Fibroblast of upper back skin (primary cell): ENCODE measurements around the gene MYOCD.

Source experiments
- DNase-seq: peaks from one replicate; pipeline ENCODE4 v3.0.0-alpha.2; 2013

MYOCD gene

GRCh38 chr17:12642034-12642433 lies 23.7 kb upstream of the MYOCD start:
- no peak for DNase-seq

- no peak for DNase-seq
Observed at GRCh38 chr17:12643822-12644221, 21.9 kb upstream of the MYOCD start.

GRCh38 chr17:12644623-12645022 lies 21.1 kb upstream of the MYOCD start:
- no peak for DNase-seq

- DNase-seq: no peak
Observed at GRCh38 chr17:12646761-12647422, 18.8 kb upstream of the MYOCD start.

GRCh38 chr17:12648498-12648897 lies 17.2 kb upstream of the MYOCD start:
- no peak for DNase-seq

- DNase-seq: no peak
Observed at GRCh38 chr17:12655936-12656335, 9.8 kb upstream of the MYOCD start.

GRCh38 chr17:12656354-12656753 lies 9.3 kb upstream of the MYOCD start:
- no peak for DNase-seq

GRCh38 chr17:12659500-12659899 lies 6.2 kb upstream of the MYOCD start:
- peak; percentile 88 for DNase-seq

- DNase-seq: no peak
Observed at GRCh38 chr17:12664252-12664651, 1.4 kb upstream of the MYOCD start.

- DNase-seq: no peak
Observed at GRCh38 chr17:12664894-12665262, 812 bp upstream of the MYOCD start.

- no peak for DNase-seq
Observed at GRCh38 chr17:12666718-12667117, 1.0 kb downstream of the MYOCD start.

- peak; percentile 81 for DNase-seq
Observed at GRCh38 chr17:12667299-12667958, 1.7 kb downstream of the MYOCD start.

- DNase-seq: no peak
Observed at GRCh38 chr17:12671906-12672305, 6.2 kb downstream of the MYOCD start.

GRCh38 chr17:12672947-12673346 lies 7.3 kb downstream of the MYOCD start:
- DNase-seq: no peak

- peak; percentile 34 for DNase-seq
Observed at GRCh38 chr17:12673788-12674187, 8.1 kb downstream of the MYOCD start.

GRCh38 chr17:12680407-12680897 lies 14.8 kb downstream of the MYOCD start:
- DNase-seq: no peak

GRCh38 chr17:12680993-12681392 lies 15.3 kb downstream of the MYOCD start:
- DNase-seq: no peak

- DNase-seq: no peak
Observed at GRCh38 chr17:12683299-12683698, 17.6 kb downstream of the MYOCD start.

- no peak for DNase-seq
Observed at GRCh38 chr17:12686486-12686885, 20.8 kb downstream of the MYOCD start.

GRCh38 chr17:12688382-12688781 lies 22.7 kb downstream of the MYOCD start:
- no peak for DNase-seq

GRCh38 chr17:12691173-12691572 lies 25.5 kb downstream of the MYOCD start:
- peak; percentile 19 for DNase-seq

GRCh38 chr17:12693640-12694039 lies 27.9 kb downstream of the MYOCD start:
- DNase-seq: peak; percentile 31

- no peak for DNase-seq
Observed at GRCh38 chr17:12706070-12706469, 40.4 kb downstream of the MYOCD start.

GRCh38 chr17:12709063-12709462 lies 43.4 kb downstream of the MYOCD start:
- no peak for DNase-seq

GRCh38 chr17:12712415-12712814 lies 46.7 kb downstream of the MYOCD start:
- DNase-seq: no peak
